HG03457 (cell line): Measurements from ENCODE around the gene ARL3.
"Not testable (repeated sequence)": the region's sequence is repeated elsewhere in the genome, so short reads cannot be mapped to it uniquely, and the experiment has no call there.

Experiments
- ATAC-seq: cut with Tn5 transposase; IDR thresholded peaks from one replicate; pipeline ENCODE4 v1.9.1; 2021; ENCODE audit warnings: moderate number of reproducible peaks; ENCODE audit not compliant: unreplicated experiment

ARL3 gene, protein sequence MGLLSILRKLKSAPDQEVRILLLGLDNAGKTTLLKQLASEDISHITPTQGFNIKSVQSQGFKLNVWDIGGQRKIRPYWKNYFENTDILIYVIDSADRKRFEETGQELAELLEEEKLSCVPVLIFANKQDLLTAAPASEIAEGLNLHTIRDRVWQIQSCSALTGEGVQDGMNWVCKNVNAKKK

DNA sequence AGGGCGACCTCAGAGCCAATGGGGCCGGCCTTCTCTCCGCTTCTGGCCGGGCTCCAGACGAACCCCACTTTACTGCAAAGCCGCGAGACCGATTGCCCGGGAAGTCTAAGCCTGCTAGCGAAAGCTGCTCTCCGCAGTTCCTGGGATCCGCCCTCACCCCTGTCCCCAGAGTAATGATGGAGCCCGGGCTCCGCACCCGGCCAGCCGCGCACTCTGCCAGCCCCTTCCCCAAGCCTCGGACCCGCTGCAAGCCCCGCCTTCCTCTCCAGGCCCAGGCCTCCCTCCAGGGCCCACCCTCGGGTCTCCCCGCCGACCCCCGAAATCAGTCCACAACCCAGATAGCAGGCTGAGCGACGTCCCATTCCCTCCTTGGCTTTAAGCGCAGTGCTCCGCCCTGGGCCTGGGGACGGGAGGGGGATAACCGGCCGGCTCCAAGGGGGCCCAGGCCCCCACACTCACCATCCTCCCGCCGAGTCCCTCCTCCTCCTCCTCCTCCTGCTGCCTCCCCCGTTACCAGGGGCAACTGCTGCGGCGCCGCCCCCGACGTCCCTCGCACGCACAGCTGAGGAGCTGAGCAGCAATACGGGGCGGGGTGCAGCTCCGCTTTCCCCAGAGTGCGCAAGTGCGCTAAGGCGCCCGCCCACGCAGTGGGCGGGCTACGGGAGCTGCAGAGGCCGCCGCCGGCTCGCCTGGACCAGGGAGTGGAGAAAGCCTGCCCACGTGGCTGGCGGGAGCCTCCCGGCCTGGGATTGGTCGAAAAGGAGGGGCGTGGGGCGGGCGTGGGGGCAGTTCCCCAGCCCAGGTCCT, at the start of gene ARL3:
Gene ARL3 (minus strand): TSS at position 584 of the 807 bp plus-strand sequence. CDS start 122 bp downstream, at position 462.
- peak; percentile 62 for ATAC-seq

GRCh38 chr10:102763037-102763607, 48.9 kb upstream of the ARL3 start:
- no peak for ATAC-seq

DNA sequence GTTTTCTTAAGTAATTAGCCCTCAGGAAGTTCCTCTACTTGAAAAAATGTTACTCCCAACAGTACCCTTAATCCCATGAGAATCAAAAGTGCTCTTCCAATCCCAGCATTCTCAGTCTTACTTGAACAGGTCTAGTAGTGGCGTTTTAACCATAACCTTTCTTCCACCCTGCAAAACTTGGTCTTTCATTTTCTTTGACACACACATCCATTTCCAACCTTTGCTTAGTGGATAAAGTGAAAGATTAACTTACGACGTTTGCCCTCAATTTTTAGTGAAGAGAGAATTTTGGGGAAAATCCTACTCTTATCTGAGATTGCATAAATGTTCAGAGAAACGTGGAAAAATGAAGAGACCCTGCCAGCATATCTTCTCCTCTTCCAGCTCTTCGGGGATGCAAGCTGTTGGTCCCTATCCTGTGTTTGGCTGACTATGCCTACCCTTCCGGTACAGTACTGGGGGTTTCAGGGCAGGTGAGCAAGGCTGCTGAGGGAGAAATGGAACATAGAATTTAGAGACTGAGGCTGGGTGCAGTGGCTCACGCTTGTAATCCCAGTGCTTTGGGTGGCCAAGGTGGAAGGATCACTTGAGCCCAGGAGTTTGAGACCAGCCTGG, 48.3 kb upstream of the ARL3 start:
- ATAC-seq: no peak

GRCh38 chr10:102761981-102762380, 47.8 kb upstream of the ARL3 start:
- ATAC-seq: no peak

DNA sequence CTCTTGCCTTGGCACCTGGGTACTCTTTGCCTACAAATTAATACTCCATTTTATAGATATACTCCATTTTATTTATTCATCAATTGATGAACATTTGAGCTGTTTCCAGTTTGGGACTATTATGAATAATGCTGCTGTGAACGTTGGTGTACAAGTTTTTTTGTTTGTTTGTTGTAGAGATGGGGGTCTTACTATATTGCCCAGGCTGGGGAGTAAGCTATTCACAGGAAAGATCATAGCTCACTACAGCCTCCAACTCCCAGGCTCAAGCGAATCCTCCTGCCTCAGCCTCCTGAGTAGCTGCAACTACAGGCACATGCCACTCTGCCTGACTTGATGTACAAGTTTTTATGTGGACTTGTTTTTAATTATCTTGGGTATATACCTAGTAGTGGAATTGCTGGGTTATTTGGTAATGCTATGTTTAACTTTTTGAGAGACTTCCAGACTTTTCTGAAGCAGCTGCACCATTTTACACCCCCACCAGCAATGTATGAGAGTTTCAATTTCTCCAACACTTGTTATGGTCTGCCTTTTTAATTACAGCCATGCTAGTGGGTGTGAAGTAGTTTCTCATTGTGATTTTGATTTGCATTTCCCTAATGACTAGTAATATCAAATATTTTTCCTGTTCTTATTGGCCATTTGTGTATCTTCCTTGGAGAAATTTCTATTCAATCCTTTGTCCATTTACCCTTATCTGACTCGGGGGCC, 45.5 kb upstream of the ARL3 start:
- no peak for ATAC-seq

- ATAC-seq: not testable (repeated sequence)
These were observed 44.7 kb upstream of the ARL3 start for GRCh38 chr10:102758933-102759262.

- no peak for ATAC-seq
These were observed 44.2 kb upstream of the ARL3 start for GRCh38 chr10:102758240-102758932.

DNA sequence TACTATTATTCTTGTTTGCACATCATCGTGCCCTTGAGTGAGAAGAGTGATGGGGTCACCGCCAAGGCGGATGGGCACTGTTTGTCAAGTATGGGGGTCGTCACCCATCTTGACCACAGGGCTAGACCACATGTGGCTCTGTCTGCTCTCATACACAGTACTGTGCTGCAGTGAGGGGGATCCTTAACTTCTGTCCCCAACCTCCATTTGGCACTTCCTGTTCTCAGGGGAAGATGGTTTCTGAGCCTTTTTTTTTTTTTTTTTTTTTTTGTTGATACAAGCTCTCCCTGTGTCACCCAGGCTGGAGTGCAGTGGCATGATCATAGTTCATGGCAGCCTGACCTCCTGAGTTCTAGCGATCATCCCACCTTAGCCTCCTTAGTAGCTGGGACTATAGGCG, 43.1 kb upstream of the ARL3 start:
- no peak for ATAC-seq

- no peak for ATAC-seq
These were observed 39.5 kb upstream of the ARL3 start for GRCh38 chr10:102753718-102754117.

DNA sequence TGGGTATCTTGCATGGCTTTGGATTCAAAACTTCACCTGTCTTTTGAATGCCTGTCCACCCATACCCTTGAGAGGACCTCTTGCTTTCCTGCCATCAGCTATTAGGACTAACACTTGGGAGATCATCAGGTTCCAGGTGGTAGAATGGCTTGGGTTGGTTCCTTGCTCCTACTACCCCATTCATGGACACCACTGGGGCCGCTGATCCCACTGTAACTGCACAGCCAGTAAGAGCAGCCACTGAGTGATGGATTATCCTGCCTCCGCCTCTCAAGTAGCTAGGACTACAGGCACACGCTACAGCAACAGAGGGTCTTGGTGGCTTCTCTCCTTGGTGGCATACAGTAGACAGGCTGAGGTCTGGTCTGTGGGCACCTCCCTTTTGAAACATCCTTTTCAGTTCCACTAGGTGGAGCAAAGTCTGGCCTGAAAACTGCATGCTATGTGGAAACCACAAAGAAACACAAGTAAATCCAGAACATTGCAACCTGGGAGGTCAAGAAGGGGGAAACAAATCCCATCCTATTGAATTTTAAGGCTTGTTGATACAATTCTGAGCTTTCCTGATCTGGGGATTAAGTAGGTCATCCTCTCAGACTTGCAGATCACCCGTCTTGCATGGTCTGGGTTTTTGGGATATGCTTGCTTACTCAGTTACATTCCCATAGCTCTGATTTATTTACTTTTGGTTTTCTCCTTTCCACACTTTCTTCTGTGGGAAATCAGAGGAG, 38.9 kb upstream of the ARL3 start:
- no peak for ATAC-seq

DNA sequence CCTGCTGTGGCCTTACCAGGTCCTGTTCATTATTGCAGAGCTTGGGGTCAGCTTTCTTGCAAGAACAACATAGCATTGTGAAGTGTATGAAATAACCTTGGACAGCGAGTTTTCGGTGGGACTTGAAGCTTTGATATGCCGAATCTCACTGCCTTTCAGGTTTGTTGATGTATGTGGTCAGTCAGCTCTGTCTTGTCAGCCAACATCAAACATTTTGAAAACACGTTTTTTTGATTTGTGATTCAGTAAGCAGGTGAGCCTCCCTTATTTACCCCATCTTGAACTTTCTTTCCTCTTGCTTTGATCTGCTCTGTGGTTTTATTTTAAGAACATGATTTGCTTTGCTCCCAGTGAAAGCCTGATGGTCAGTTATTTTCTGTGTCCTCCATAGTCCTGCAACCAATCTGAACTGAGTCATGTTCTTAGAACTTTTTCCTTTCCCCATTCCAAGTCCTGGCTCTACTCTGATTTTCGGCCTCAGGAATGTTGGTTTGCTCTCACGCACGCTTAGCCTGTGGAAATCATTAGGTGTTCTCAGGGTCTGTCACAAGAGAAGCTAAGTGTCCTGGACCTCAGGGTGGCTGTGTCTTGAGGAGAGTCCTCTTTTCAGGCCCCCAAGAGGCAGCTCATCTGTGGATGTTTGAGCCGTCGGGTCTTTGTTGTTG, 38.2 kb upstream of the ARL3 start:
- no peak for ATAC-seq

GRCh38 chr10:102745157-102745556, 31.0 kb upstream of the ARL3 start:
- ATAC-seq: no peak

- no peak for ATAC-seq
These were observed 30.3 kb upstream of the ARL3 start for GRCh38 chr10:102744374-102745051.

- peak; percentile 95 for ATAC-seq
These were observed 29.6 kb upstream of the ARL3 start, which contains the start of gene WBP1L for GRCh38 chr10:102743588-102744373. Gene WBP1L, plus strand, starts transcription at chr10:102743948. Its CDS starts 106 bp downstream, at chr10:102744054.

DNA sequence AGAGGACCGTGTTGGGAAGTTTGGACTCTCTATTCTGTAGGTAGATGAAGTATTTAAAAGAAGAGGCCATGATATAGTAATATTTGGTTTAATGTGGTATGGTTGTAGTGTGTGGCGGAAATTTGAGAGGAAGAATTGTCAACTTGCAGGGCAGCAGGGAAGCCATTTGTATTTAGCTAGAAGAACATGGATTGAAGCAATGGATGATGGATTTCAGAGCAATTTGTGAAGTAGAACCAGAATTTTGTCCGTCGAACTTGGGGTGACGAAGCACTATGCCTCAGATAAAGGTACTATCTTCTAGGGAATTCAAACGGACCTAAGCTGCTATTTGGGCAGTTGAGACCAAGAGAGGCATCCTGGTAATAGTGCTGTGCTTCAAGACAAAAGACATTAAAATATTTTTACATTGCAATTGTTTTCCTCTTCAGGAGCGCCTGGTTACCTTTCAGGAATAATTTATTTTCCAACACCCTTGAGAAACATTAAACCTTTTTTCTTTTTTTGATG, 28.9 kb upstream of the ARL3 start:
- peak; percentile 4 for ATAC-seq

DNA sequence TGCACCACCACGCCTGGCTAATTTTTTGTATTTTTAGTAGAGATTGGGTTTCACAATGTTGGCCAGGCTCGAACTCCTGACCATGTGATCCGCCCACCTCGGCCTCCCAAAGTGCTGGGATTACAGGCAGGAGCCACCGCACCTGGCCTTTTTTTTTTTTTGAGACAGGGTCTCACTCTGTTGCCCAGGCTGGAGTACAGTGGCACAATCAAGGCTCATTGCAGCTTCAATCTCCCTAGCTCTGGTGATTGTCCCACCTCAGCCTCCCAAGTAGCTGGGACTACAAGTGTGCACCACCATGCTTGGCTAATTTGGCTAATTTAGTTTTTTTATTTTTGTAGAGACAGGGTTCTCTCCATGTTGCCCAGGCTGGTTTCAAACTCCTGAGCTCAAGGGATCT, 28.1 kb upstream of the ARL3 start:
- ATAC-seq: not testable (repeated sequence)

GRCh38 chr10:102741726-102742237, 27.6 kb upstream of the ARL3 start:
- no peak for ATAC-seq

- ATAC-seq: no peak
These were observed 26.0 kb upstream of the ARL3 start for GRCh38 chr10:102740229-102740628.
